H1 (cell line): ENCODE measurements around the gene MTNR1B. TPM values are rescaled to one million over a fixed set of nuclear protein-coding genes. Genes with fewer than 3 reads are reported as not detected.

Experiments
- CBX8 ChIP-seq: fragments of 300-800, 300-1000 bp; sonication (generic); IDR thresholded peaks from 2 replicates; pipeline ENCODE4 v1.7.1; 2016; ENCODE audit warnings: low read depth, low read length, borderline replicate concordance
- CHD1 ChIP-seq: IDR thresholded peaks from 2 replicates; pipeline ENCODE4 v1.6.1; 2012; ENCODE audit warnings: low read depth, low read length, improper control_type of control experiment
- EP300 ChIP-seq, 2 experiments: IDR thresholded peaks; 1 replicate in 1 of 2; 2 replicates in 1 of 2; pipeline ENCODE4 v1.6.1; 2011 to 2012; ENCODE audit warnings: low read depth in 2 of 2, low read length in 2 of 2, mild to moderate bottlenecking in 2 of 2, borderline replicate concordance in 1 of 2, inconsistent platforms in 1 of 2, moderate library complexity in 1 of 2
- FOSL1 ChIP-seq: IDR thresholded peaks from 2 replicates; pipeline ENCODE4 v1.6.1; 2011; ENCODE audit warnings: mild to moderate bottlenecking, low read depth, low read length, moderate library complexity; ENCODE audit not compliant: insufficient read depth
- KDM5A ChIP-seq: fragments of 200-600 bp; IDR thresholded peaks from 2 replicates; pipeline ENCODE4 v1.7.1; 2012; ENCODE audit warnings: mild to moderate bottlenecking, low read length, inconsistent platforms, mixed read lengths
- SUZ12 ChIP-seq: fragments of 200-600 bp; sonication (generic); IDR thresholded peaks from 2 replicates; pipeline ENCODE4 v1.6.1; 2012; ENCODE audit warnings: mild to moderate bottlenecking, inconsistent platforms, low read length, moderate library complexity, mixed read lengths
- TAF7 ChIP-seq: optimal IDR thresholded peaks from 2 replicates; pipeline ENCODE3; 2011; ENCODE audit warnings: low read depth, mild to moderate bottlenecking, inconsistent platforms, low read length, moderate library complexity, borderline replicate concordance
- YY1 ChIP-seq: IDR thresholded peaks from 2 replicates; pipeline ENCODE4 v1.6.1; 2011; ENCODE audit warnings: low read depth, mild to moderate bottlenecking, low read length
- polyA plus RNA-seq, 7 experiments: library from polyadenylated mRNA; depleted of rRNA in 3 of 7; stranded (reverse) in 5 of 7; unstranded in 2 of 7; fragments of >200 nt in 5 of 7; fragments of 200-250 nt in 2 of 7; gene quantifications; 1 replicate in 5 of 7; 2 replicates in 1 of 7; 4 replicates in 1 of 7; pipeline versions ENCODE4 v1.2.1 to v1.2.3, GENCODE V29; 2011 to 2013; ENCODE audit warnings: missing spikeins in 2 of 7, mixed read lengths in 2 of 7
- total RNA-seq: library from RNA; stranded (reverse); fragmentation: NEBNext Ultra II Directional; extraction: Animal tissue kit (Norgen Biotek cat#: 25700); gene quantifications from 2 replicates; pipeline ENCODE4 v1.2.1, GENCODE V29; 2021

MTNR1B gene
- total and polyA plus RNA-seq, 2 of the 8 experiments (the other 6 are each of a cell fraction or from before 2014, with no cell fraction given) = 0.08 TPM; not detected in 1

- no peak for TF ChIP-seq CBX8
- no peak for TF ChIP-seq CHD1
- no peak for TF ChIP-seq TAF7
- TF ChIP-seq KDM5A = no peak
- TF ChIP-seq FOSL1 = no peak
- no peak for TF ChIP-seq EP300 (IDR thresholded peaks at IDR 0.05; ENCODE audit: borderline replicate concordance in 1 of 2, low read depth in 2 of 2, low read length in 2 of 2)
- no peak for TF ChIP-seq SUZ12
- TF ChIP-seq YY1 = no peak
Observed at GRCh38 chr11:93020248-93021046, 51.0 kb downstream of the MTNR1B start (continued).
